Fibroblast of lung (primary cell): ENCODE results near the gene MYO5B. TPM values are rescaled to one million over a fixed set of nuclear protein-coding genes. Genes with fewer than 3 reads are reported as not detected.

Source experiments
- DNase-seq, 2 donors: peaks; one replicate each; pipeline versions ENCODE4 v3.0.0 to v3.0.0-alpha.2; 2010; ENCODE audit warnings: low read depth in 2 of 2
- H2AFZ ChIP-seq: 2 replicates; pipeline ENCODE4 v1.5.1; 2012; ENCODE audit warnings: low read length, control low read depth, inconsistent platforms
- H3K27ac ChIP-seq: 2 replicates; pipeline ENCODE4 v1.5.1; 2011; ENCODE audit warnings: low read length, control low read depth; ENCODE audit not compliant: insufficient read depth
- H3K27me3 ChIP-seq: 2 replicates; pipeline ENCODE4 v1.5.1; 2011; ENCODE audit warnings: mild to moderate bottlenecking, low read length; ENCODE audit not compliant: control insufficient read depth, insufficient read depth
- H3K36me3 ChIP-seq: 2 replicates; pipeline ENCODE4 v1.5.1; 2011; ENCODE audit warnings: low read length; ENCODE audit not compliant: control insufficient read depth, insufficient read depth
- H3K4me1 ChIP-seq: 2 replicates; pipeline ENCODE4 v1.5.1; 2011; ENCODE audit warnings: low read length; ENCODE audit not compliant: control insufficient read depth, insufficient read depth; ENCODE audit errors: extremely low read depth
- H3K4me2 ChIP-seq: 2 replicates; pipeline ENCODE4 v1.5.1; 2011; ENCODE audit warnings: low read length, control low read depth; ENCODE audit not compliant: insufficient read depth; ENCODE audit errors: extremely low read depth
- H3K4me3 ChIP-seq, 4 experiments: fragments of 200-600 bp in 1 of 4; sonication (generic) in 1 of 4; replicated peaks in 1 of 4; 2 replicates each; pipeline ENCODE4 v1.5.1; 2011 to 2016; ENCODE audit warnings: low read length in 4 of 4, low read depth in 3 of 4, mild to moderate bottlenecking in 3 of 4, control low read depth in 2 of 4, inconsistent platforms in 1 of 4, mixed read lengths in 1 of 4; ENCODE audit not compliant: insufficient read depth in 1 of 4; ENCODE audit errors: control extremely low read depth in 1 of 4
- H3K79me2 ChIP-seq: 2 replicates; pipeline ENCODE4 v1.5.1; 2012; ENCODE audit warnings: mild to moderate bottlenecking, low read length, inconsistent platforms; ENCODE audit not compliant: control insufficient read depth, insufficient read depth
- H3K9ac ChIP-seq: 2 replicates; pipeline ENCODE4 v1.5.1; 2011; ENCODE audit warnings: mild to moderate bottlenecking, low read length, control low read depth; ENCODE audit not compliant: insufficient read depth
- H3K9me3 ChIP-seq: 2 replicates; pipeline ENCODE4 v1.5.1; 2012; ENCODE audit warnings: low read depth, low read length; ENCODE audit not compliant: control insufficient read depth, insufficient read depth
- H4K20me1 ChIP-seq: 2 replicates; pipeline ENCODE4 v1.5.1; 2011; ENCODE audit warnings: low read length; ENCODE audit not compliant: control insufficient read depth, insufficient read depth; ENCODE audit errors: extremely low read depth
- CTCF ChIP-seq, 2 donors: IDR thresholded peaks in 1 of 2; conservative IDR thresholded peaks in 1 of 2; 1 replicate in 1 of 2; 2 replicates in 1 of 2; pipeline ENCODE4 v1.5.1; 2011 to 2012; ENCODE audit warnings: low read length in 2 of 2, control low read depth in 1 of 2, inconsistent platforms in 1 of 2, low read depth in 1 of 2, mild to moderate bottlenecking in 1 of 2
- EZH2 ChIP-seq: IDR thresholded peaks from 2 replicates; pipeline ENCODE4 v1.5.1; 2012; ENCODE audit warnings: low read length, control low read depth, mild to moderate bottlenecking; ENCODE audit errors: missing control alignments
- polyA plus RNA-seq, 2 donors: library from polyadenylated mRNA; depleted of rRNA in 1 of 2; stranded (reverse) in 1 of 2; unstranded in 1 of 2; fragments of >200 nt; gene quantifications; 2 replicates each; pipeline ENCODE4 v1.2.1, GENCODE V29; 2011 to 2012; ENCODE audit warnings: missing spikeins in 1 of 2
- total RNA-seq: library from RNA; depleted of rRNA; stranded (reverse); fragments of >200 nt; gene quantifications from 2 replicates; pipeline ENCODE4 v1.2.1, GENCODE V29; 2014

Gene MYO5B
- total and polyA plus RNA-seq, 2 donors (not counting 1 experiment from before 2014, with no cell fraction given) = under 0.01 to 0.06 TPM

DNA sequence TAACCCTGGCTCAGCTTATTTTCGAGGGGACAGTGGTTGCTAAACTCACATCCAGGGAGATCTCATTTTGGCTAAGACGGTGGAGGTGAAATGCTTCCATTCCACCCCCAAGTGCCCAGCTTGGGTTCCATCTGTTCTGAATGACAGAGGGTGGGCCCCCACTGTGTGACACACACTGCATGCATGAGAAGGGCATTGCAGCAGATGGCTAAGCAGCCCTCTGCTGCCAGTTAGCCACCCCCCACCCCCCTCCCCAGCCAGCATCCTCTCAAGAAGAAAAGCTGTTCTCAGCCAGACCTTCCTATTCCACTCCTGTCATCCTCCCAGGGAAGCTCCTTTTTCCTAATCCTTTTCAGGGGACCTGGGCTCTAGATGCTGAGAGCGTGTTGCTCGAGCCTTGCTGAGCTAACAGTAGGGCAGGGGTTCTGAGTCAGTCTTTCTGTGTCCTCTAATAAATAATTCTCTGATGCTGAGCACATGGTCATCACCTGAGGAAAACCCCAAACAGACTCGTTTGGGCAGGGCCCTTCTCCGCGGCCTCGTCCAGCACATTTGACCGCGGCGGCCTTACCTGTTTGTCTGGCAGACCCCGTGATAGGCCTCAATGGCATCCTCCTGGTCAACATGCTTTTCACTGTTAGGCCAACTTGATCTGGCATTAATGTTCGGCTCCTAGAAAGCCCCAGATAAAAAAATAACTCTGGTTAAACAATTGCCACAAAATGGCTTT, 332.1 kb downstream of the MYO5B start:
- TF ChIP-seq CTCF (conservative IDR thresholded peaks at IDR 0.05 in 1 of 2, IDR thresholded peaks at IDR 0.05 in 1 of 2; ENCODE audit: low read depth in 1 of 2, low read length in 2 of 2) (no peak), EZH2 (no peak)
- H3K79me2 ChIP-seq = no peaks in the 10 kb centered on the region
- H3K9ac ChIP-seq = no peak overlapping the region
- H3K27ac ChIP-seq = no peak overlapping the region
- no peaks in the 10 kb centered on the region for H3K36me3 ChIP-seq
- no peak overlapping the region for H3K4me3 ChIP-seq
- no peaks in the 10 kb centered on the region for H3K4me1 ChIP-seq
- no peaks in the 10 kb centered on the region for H3K27me3 ChIP-seq
- no peak overlapping the region for H3K4me2 ChIP-seq
- no peak overlapping the region for H2AFZ ChIP-seq
- no peaks in the 10 kb centered on the region for H3K9me3 ChIP-seq
- no peak for DNase-seq
- H4K20me1 ChIP-seq = no peaks in the 10 kb centered on the region

GRCh38 chr18:49861659-49862058, 333.3 kb downstream of the MYO5B start:
- Histone ChIP-seq H3K27me3 (no peaks in the 10 kb centered on the region), H4K20me1 (no peaks in the 10 kb centered on the region), H3K4me3 (no peak overlapping the region), H3K36me3 (no peaks in the 10 kb centered on the region), H3K4me1 (no peaks in the 10 kb centered on the region), H2AFZ (no peak overlapping the region), H3K27ac (no peak overlapping the region), H3K9me3 (no peaks in the 10 kb centered on the region), H3K9ac (no peak overlapping the region), H3K79me2 (no peaks in the 10 kb centered on the region), H3K4me2 (no peak overlapping the region)
- DNase-seq = peak in 1 of 2 donors; percentile 7
- TF ChIP-seq EZH2 = no peak
- peak in 1 of 2 donors; percentile 25 for TF ChIP-seq CTCF (conservative IDR thresholded peaks at IDR 0.05 in 1 of 2, IDR thresholded peaks at IDR 0.05 in 1 of 2; ENCODE audit: low read depth in 1 of 2, low read length in 2 of 2)

- H3K9me3 ChIP-seq = no peaks in the 10 kb centered on the region
- no peaks in the 10 kb centered on the region for H3K36me3 ChIP-seq
- H3K79me2 ChIP-seq = no peaks in the 10 kb centered on the region
- H2AFZ ChIP-seq = no peak overlapping the region
- H3K27me3 ChIP-seq = no peaks in the 10 kb centered on the region
- H3K4me1 ChIP-seq = no peaks in the 10 kb centered on the region
- H3K4me3 ChIP-seq = no peak overlapping the region
- TF ChIP-seq EZH2 = no peak
- no peak for TF ChIP-seq CTCF (conservative IDR thresholded peaks at IDR 0.05 in 1 of 2, IDR thresholded peaks at IDR 0.05 in 1 of 2; ENCODE audit: low read depth in 1 of 2, low read length in 2 of 2)
- no peaks in the 10 kb centered on the region for H4K20me1 ChIP-seq
- H3K27ac ChIP-seq = no peak overlapping the region
- no peak overlapping the region for H3K9ac ChIP-seq
- no peak overlapping the region for H3K4me2 ChIP-seq
- DNase-seq = no peak
Observed at GRCh38 chr18:49859725-49860124, 335.2 kb downstream of the MYO5B start.
